Right forelimb (tissue), 1 donor: Measurements from ENCODE around the gene AP2S1.
A peak's percentile ranks its signal among the peaks of the same experiment; 100 is the strongest.
"Not testable (repeated sequence)": the region's sequence is repeated elsewhere in the genome, so short reads cannot be mapped to it uniquely, and the experiment has no call there.

Experiments used
- DNase-seq: peaks from one replicate; pipeline ENCODE4 v3.0.0-alpha.2; 2018

Gene AP2S1

DNA sequence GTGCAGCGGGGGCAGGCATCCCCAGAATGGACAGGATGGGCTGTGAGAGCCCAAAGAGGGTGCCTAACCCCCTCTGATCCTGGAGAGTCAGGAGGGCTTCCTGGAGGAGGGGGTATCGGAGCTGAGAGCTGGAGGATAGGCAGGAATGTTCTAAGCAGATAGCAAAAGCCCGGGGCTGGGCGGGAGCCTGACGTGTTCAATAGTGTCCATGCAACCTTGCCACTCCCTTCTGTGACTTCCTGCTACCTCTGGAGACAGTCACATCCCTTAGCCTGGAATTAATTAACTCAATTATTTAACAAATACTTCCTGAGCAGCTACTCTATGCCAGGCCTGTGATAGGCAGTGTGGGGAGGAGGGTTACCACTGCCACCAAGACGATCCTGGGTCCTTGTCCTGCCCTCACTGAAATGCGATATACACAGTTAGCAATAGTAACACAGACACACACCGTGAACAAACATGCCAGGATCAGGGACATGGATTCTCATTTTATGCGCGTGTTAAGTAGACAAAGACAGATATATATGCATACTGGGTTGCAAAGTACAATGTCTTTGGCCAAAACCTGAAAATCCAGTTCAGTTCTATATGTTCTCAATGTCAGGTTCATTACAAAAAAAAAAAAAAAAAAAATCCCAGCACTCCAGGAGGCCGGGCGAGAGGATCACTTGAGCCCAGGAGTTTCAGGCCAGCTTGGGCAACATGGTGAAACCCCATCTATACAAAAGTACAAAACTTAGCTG, 10.7 kb downstream of the AP2S1 start:
- DNase-seq, result no peak

DNA sequence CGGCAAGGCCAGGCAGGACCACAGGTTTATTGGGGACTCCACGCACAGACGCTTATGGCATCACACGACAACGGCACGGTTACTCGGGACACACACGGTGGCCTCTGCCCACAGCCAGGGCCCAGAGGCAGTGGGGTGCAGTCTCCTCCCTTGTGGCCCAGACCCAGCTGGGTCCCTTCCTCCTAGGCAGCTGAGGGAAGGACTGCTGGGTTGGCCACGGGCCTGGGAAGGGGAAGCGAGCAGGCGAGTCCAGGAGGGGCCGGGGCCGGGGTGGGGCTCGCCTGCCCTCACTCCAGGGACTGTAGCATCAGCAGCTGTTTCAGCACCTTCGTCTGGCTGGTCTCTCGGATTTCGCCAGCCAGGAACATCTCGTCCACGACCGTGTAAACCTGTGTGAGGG, 12.5 kb downstream of the AP2S1 start:
- no peak for DNase-seq

DNA sequence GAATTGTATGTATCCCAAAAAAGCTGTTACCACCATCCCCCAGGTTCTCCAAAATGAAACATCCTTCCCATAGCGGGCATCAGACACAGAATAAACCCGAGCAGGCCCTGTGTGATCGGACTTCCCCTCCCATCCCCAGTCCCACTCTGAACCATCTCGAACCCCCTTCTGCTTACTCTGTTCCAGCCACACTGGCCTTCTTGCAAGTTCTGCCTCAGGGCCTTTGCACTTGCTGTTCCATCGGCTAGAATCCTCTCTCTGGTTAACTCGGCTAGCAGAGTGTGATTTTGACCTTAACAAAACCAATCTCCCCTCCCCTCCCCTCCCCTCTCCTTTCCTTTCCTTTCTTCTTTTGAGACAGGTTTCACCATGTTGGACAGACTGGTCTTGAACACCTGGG, 15.7 kb downstream of the AP2S1 start:
- DNase-seq, result no peak

DNA sequence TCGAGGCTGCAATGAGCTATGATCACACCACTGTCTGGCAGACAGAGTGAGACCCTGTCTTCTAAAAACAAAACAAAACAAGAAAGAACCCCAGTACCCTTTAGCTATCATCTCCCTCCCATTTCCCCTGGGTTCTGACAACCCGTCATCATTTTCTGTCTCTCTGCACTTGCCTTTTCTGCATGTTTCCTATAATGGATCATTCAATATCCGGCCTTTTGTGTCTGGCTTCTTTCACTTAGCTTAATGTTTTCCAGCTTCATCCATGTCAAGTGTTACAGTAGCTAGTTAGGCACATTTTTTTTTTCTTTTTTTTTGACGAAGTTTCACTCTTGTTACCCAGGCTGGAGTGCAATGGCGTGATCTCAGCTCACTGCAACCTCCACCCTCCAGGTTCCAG, 16.5 kb downstream of the AP2S1 start:
- DNase-seq, result no peak

DNA sequence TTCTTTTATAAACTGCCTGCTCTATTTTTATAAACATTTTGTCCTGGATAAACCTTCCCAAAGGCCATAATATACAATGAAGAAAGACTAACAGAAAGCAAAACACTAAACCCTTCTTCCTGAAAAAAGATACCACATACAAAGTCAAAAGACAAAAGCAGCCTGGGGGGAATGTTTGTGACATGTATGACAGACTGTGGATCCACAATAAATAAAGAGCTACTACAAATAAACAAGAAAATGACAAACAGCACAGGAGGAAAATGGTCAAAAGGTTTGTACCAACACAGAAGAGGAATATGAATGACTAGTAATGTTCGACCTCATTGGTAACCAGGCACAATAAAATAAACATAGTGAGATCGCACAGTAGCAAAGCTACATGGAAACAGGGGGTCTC, 19.8 kb downstream of the AP2S1 start:
- no peak for DNase-seq

DNA sequence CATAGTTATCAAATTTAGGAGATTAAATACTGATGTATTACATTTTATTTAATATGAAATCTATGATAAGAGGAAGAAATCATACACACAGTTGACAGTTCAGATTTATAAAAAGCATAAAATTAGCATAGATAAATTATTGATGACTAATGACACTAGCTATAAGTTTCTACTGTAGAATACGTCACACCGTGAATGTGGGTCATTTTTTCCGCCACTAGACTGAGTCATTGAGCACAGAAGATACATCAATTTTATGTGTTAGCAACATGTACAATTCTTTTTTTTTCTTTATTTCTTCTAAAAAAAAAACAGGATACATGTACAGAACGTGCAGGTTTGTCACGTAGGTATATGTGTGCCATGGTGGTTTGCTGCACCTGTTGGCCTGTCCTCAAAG, 22.2 kb downstream of the AP2S1 start:
- no peak for DNase-seq

DNA sequence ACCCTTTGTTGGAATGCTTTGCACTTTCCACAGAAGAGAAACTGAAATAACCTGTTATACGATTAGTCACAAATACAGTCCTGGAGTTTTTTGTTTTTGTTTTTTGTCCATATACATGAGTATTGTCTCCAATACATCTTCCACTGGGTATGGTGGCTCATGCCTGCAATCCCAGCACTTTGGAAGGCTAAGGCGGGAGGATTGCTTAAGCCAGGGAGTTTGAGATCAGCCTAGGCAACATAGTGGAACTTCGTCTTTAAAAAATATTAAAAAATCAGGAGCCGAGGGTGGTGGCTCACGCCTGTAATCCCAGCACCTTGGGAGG, 25.0 kb downstream of the AP2S1 start:
- DNase-seq, result no peak

DNA sequence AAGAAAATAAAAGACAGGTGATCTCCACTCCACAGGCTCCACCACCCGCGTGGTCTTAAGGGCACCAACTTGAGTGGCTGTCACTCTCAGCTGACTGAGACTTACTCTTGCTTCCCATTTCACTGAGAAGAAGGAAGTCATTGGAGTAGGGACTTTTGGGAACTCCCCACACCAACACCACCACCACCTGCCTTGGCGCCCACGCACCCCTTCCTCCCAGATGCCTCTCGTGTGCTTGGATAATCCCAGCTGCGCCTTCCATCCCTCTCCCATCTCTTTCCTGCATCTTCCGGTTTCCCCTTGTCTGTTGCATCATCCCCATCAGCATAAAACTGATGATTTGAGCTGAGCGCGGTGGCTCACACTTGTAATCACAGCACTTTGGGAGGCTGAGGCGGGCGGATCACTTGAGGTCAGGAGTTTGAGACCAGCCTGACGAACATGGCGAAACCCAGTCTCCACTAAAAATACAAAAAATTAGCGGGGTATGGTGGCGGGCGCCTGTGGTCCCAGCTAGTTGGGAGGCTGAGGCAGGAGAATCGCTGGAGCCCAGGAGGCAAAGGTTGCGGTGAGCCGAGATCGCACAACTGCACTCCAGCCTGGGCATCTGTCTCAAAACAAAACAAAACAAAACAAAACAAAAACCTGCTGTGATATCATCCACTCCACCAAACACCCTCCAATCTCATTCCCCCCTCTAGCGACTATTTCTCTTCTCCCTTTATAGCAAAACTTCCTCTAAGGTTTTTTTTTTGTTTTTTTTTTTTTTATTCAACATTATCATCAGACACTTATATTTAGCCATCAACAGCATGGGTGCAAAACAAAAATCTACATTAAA, 25.5 kb downstream of the AP2S1 start:
- DNase-seq, result no peak

DNA sequence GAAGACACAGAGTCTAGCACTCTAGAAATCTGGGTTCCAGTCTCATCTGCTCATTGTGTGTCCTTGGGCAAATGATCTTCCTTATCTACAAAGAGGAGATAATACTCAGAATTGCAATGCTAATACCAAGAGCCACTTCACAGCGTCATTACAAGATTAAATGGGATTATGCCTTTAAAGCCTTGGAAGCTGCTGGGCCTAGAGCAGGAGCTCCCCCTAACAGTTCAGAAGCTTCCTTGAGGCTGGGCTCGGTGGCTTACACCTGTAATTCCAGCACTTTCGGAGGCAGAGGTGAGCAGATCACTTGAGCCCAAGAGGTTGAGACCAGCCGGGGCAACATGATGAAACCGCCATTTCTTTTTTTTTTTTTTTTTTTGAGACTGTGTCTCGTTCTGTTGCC, 27.6 kb downstream of the AP2S1 start:
- no peak for DNase-seq

DNA sequence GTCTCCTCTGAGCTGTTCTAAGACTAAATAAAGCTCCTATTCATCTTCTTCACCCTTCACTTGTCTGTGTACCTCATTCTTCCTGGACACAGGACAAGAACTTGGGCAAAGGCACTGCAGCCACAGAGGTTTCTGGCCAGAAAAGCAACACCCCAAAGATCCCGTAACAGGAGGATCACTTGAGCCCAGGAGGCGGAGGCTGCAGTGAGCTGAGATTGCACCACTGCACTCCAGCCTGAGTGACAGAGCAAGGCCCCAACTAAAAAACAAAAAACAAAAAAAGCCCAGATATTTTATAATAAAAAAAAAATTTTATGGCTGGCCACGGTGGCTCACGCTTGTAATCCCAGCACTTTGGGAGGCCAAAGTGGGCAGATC, 28.2 kb downstream of the AP2S1 start:
- DNase-seq, result not testable (repeated sequence)

DNA sequence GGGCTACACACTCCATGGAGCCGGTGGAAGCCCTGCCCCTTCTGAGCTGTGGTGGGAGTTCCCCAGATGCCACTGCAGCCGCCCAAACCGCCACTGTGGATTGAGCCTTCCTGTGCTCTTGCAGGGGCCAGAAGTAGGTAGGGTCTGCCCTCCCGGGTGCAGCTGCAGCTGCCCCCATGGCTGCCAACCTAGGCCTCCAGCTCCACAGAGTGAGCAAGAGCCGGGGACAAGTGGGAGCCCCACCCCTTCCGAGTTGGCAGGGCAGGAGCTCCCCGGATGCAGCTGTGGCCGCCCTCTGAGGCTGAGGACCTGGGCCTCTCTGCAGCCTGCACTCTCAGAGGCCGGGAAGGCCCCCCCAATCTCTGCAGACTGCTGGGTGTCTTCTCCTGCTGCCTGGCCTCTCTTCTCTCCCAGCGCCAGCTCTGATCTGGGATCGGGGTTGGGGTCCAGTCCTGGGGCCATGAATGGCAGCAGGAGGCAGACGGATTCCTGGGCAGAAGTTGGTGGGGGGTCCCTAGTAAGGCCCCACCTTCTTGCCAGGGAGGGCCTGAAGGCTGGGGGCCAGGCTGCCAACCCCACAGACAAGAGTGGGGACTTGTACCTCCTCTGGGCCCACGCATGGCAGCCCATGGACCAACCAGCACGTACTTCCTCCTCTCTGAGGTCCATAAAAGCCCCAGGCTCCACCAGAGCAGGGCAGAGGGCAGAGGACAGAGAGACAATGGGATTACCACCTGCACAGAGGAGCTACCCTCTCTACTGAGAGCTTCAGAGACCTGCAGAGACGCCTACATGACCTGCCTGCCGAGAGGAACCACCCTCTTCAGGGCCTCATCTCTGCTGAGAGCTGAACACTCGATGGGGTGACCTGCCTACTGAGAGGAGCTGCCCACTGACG, 28.9 kb downstream of the AP2S1 start:
- peak; percentile 51 for DNase-seq

DNA sequence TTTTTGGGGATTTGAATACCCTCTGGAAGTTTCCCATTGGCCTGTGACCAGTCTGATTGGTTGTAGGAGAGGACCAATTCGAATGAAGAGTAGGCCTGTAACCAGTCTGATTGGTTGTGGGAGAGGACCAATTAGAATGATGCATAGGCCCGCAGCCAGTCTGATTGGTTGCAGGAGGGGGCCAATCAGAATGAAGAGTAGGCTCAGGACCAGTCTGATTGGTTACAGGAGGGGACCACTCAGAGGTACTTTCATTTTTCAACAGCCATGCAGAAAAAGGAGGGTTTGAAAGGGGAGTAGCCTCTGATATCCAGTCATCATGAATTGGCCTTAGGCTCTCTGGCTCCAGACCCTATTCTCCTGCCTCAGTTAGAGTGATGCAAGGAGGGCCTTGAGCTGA, 31.8 kb downstream of the AP2S1 start:
- no peak for DNase-seq

DNA sequence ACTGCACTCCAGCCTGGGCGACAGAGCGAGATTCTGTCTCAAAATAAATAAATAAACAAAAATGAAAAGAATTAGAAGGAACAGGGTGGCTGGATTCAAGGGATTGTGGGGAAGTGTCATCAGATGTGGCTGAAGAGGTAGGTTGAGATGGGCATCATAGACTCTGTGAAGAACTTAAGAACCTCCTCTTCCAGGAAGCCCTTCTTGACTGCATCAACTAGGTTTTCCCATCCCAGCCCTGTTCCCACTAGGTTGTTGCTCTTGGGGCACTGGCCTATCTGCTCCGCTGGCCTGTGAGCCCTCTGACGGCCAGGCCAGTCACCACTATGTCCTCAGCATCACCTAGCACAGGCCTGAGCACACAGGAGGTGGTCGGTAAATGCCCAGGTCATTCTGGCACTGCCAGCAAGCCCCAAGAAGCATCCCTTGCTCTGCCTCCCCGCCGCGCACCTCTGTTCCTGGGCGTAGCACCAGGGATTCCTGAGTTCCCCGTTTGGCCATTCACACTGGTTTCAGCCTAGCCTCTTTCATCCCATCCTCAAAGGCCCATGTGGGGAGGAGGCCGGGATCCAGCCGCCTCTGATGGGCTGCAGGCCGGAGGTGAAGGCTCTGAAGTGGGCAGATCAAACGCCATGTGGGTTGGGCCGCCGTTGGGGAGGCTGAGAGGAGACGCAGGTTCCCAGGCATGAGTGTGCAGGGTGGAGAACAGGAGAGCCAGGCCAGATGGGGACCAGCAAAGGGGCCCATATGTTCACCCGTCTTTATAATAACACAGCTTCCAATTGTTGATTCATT, 34.6 kb downstream of the AP2S1 start:
- no peak for DNase-seq

DNA sequence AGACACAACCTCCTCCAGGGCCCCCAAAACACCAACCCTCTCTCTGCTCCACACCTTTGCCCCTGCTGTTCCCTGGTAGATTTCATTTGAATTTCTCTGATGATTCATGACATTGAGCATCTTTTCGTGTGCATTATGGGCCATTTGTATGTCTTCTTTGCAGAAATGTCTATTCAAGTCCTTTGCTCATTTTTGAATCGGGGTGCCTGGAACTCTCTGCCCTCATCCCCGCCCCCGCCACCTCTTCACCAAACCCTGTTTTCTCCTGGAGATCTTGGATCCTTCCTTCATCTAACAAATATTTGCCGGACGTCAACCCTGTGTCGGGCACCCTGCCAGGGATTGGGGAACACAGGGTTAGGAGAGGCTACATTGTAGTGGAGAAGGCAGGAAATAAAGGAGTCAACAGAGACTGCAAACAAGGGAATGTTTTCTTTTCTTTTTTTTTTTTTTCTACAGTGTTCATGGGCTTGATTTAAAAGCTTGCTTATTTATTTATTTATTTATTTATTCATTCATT, 36.7 kb downstream of the AP2S1 start:
- DNase-seq, result peak; percentile 57

DNA sequence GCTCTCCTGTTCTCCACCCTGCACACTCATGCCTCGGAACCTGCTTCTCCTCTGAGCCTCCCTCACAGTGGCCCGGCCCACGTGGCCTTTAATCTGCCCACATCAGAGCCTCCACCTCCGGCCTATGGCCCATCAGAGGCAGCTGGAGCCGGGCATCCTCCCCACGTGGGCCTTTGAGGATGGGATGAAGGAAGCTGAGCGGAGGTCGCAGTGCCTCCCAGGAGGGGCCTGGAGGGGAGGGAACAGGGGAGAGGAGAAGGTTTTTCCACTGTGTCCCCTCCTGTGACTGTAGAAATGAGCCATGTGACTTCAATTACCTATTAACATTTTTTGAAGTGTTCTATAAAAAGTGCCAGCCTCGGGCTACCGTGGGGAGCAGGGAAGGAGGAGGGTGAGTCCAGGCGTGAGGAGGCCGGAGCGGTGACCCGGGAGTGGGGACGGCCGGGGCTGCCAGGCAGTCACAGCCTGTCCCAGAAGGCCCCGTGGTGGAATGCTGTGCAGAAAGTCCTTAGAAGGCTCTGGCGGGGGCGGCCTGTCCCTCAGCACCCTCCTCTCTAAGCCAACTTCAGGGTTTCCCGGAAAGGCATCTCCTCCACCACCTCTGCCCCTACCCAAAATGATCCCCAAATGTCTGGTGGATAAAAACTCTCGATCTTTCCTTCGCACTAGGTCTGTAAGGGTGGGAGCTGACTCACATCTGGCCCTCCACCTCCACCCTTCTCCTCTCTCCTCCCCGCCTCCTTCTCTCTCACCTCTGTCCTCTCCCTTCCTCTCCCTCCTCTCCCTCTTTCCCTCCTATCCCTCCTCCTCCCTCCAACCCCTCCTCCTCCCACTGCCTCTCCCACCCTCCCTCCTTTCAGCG, 37.4 kb downstream of the AP2S1 start:
- DNase-seq, result no peak

DNA sequence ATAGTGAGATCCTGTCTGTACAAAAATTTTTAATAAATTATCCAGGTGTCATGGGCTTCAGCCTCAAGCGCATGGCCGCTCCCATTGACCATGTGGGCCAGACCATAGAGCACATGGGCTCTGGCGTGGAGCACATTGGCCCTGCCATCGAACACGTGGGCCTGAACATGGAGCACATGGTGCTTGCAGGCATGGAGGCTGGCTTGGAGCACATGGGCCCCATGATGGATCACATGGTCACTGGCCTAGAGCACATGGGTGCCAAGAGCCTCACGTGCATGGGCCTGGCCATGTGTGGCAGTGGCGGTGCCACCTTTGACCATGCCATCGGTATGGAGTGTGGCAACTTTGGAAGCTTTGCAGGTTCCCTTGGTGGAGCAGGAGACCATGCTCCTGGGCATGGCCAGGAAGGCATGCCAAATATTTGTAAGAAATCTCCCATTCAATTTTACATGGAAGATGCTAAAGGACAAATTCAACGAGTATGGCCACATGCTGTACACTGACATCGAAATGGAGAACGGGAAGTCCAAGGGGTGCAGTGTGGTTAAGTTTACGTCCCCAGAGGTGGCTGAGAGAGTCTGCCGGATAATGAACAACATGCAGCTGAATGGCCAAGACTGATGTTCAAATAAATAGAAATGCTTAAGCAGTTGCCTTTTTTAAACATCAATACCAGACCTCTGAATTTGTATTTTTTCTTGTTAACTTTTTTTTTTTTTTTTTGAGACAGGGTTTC, 40.9 kb downstream of the AP2S1 start:
- no peak for DNase-seq

DNA sequence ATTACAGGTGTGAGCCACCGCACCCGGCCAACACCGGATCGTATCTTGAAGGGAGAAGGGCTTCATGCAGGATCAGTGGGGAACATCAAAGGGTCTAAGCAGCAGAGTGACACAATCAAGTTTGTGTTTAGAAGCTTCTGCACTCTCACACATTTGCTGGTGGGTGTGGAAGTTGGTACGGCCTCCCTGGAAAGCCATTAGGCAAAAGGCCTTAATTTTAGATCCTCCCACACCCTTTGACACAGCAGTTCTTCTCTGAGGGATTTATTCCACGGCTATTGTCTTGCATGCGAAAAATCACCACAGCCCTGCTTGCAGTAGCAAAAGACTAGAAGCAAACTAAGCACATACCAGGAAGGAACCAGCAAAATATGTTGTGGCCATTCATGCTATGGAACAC, 44.0 kb downstream of the AP2S1 start:
- no peak for DNase-seq

DNA sequence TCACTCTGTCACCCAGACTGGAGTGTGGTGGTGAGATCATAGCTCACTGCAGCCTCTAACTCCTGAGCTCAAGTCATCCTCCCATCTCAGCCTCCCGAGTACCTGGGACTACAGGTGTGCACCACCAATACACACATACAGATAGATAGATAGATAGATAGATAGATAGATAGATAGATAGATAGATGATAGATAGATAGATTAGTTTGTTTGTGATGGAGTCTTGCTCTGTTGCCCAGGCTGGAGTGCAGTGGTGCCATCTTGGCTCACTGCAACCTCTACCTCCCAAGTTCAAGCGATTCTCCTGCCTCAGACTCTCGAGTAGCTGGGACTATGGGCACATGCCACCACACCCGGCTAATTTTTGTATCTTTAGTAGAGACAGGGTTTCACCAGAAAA, 46.2 kb downstream of the AP2S1 start:
- not testable (repeated sequence) for DNase-seq

DNA sequence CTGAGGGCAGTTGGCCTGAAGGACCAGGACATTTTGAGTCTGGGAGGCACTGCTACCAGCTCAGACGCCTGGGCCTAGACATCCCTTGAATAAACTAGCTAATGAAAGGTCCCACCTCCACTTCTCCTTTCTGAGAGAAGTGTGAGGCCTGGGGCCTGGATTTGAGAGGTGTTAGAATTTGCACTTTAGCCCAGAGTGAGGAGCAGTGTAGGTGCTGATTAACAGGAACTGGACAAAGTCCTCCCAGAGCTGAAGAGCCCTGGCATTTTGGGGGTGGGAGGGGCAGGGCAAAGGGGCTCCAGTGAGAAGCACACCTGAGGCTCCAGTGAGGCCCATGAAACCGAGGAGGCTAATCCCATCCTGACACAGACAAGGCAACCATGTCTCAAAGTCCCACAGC, 47.1 kb downstream of the AP2S1 start:
- no peak for DNase-seq

DNA sequence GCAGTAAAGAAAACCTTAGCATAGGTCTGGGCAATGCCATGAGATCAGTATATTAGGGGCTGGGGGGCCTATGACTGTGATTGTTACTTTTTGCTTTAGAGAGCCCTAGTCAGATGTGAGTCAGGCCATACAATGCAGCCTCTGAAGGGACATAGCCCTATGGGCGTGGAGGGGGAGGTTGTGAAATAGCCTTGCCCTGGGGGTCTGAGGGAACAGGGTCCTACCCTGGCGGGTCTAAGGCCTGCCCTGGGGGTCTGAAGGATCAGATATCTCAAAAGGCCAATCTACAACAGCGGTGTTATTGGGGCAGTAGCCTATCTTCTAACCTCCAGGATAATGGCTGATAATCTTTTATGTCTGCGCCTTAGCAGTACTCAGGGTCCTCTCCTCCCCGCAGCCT, 48.5 kb downstream of the AP2S1 start:
- DNase-seq, result no peak

DNA sequence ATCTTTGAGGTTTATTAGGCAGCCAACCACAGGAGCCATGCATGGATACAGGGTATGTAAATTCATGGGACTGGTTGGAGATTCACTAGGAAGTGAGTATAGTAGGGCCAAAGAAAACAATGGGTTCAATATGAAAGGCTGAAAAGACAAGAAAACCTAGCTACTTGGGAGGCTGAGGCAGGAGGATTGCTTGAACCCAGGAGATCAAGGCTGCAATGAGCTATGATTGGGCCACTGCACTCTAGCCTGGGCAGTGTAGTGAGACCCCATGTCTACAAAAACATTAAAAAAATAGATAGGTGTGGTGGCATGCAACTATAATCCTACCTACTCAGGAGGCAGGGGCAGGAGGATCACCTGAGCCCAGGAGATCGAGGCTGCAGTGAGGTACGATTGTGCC, 51.9 kb downstream of the AP2S1 start:
- no peak for DNase-seq
